ENCODE data around the gene SIPA1L3.
"Not testable (repeated sequence)": the region's sequence is repeated elsewhere in the genome, so short reads cannot be mapped to it uniquely, and the experiment has no call there.

SIPA1L3 gene

DNA sequence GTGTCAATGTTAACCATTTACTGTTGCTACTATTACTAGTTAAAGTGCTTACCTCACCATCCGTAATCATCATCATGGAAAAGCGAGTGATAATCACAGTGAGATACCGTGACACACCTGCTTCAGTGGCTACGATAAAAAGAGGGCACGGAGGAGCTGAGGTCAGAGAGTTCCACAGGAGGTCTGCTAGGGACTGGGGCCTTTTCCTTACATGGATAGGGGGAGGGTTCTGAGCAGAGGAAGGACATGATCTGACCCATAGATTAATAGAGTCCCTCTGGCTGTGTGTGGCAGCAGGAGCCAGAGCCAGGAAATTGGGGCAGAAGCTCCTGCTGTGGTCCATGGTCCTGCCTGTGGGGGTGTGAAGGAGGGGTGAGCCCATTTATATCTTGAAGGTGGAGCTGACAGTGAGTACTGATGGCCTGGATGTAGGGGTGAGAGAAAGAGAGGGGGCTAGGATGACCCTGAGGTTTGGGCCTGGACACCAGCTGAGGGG lies 136.7 kb downstream of the SIPA1L3 start:
- no peak for DNase-seq (ENCODE audit: low read depth)

DNA sequence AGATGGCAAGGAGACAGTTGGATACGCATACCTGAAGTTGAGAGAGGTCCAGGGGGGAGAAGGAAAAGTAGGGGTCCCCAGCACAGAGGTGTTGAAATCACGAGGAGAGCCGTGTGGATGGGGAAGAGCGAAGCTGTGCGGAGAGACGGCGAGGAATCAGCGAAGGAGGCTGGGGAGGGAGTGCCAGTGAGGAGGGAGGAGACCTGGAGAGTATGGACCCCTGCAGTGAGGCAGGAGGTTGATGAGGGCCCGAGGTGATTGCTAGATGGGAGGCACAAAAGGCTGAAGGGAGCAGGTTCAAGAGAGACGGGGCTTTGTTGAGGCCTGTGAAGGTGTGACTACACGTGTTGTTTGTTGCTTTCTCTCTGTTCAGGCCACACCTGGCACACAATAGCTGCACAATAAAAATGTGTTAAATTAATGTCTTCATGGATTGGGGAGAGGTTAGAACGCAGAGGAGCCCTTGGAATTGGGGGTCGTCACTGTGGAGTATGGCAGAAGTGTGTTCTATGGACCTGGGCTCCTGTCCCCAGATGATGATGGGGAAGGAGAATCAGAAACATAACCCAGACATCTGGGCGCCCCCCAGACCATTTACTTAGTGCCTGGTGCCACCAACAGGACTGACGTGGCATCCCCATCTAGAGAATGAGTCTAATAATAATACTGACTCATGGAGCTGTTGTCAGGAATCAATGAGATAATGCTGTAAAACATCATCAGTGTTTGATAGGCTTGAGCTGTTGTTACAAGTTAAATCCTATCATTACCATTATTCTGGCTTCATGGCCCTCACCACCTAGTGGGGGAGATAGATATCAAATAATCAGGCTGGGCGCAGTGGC lies 137.5 kb downstream of the SIPA1L3 start:
- peak; percentile 72 for DNase-seq (ENCODE audit: low read depth)

DNA sequence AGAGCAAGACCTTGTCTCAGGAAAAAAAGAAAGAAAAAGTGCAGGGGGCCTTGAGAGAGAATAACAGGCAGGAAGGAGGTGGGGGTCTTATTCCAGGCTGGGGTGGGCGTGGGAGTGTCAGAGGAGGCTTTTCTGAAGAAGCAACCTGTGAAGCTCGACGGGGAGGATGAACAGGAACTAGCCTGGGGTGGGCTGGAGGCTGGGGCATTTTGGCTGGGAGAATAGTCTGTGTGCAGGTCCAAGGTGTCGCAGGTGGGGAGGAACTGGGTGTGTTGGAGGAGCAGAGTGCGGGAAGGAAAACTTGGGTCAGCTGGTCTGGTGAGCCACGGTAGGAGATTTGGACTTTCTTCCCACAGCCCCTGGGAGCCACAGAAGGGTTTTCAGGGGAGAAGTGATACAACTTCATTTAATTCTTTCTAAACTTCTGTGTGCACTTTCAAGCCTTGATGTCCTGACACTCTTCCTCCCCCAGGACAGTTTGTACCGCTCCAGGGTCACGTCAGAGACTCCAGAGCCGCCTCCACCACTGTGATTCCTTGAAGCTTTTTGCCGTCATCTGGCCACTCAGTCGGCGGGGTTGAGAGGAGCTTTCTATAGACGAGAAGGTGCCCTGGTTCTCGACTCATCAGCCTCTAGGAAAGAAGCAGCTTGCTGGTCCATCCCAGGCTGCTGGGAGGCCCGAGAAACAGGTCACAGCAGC lies 138.7 kb downstream of the SIPA1L3 start:
- no peak for DNase-seq (ENCODE audit: low read depth)

DNA sequence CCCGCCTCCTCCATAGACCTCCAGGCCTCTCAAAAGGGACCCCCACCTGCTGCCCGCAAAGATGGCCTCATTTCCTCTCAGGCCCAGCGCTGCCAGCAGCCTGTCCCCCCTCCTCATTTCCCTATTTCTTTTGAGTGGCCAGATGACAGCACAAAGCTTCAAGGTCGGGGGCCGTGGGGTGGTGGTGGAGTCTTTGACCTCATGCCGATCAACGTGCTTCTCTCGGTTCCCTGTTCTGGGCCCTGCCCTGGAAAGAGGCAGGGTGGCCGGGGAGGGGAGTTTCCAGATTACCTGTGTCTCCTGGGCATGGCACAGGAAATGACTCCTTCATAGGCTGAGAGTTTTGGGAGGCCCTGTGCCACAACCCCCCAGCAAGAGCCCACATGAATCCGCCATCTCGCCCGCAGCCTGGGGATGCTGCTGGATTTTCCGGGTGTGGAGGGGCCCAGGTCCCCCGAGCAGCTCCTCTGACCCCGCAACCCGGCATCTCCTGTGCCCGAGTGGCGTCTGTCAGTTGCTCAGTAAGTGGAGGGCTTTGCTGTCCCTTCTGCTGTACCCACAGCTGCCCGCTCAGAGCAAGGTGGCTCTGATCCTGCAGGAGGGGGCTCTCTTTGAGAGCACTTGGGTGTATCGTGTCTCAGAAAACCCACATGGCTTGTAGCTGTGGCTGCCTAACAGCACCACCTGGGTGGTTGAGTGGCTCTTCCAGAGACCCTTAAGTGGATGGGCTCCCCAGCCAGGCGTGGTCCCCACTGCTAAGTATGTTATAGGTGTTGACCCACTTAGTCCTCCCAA lies 139.4 kb downstream of the SIPA1L3 start:
- no peak for DNase-seq (ENCODE audit: low read depth)

DNA sequence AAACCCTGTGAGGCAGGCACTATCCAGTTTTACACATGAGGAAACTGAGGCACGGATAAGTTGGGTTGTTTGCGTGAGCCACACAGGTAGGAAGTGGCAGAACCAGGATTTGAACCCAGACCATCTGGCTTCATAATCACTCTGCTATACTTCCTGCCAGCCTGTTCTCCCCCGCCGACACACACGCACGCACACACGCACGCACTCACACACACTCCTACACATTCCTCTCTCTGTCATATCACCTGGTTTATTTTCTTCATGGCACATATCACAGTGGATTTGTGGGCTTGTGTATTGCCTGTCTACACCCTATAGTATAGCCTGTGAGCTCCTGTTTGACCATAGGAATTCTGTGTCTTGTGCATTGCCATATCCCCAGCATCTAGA lies 140.0 kb downstream of the SIPA1L3 start:
- DNase-seq (ENCODE audit: low read depth), result no peak

DNA sequence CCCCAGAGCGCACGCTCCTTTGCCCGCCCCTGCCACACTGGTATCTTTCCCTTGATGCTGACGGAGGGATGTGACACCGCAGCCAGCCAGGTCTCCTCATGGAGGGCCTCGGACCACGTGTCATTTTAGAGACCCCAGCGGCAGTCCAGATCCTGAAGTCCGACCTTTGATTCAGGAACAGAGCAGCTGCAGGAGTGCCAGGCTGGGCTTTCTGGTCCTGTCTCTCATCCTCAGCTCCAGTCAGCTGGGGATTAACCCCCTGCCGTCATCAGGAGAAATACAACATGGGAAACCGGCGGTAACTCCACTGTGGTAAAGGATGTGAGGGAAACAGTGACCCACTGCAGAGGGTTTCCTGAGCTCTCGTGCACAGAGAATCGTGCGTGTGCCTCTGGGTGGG lies 140.6 kb downstream of the SIPA1L3 start:
- DNase-seq (ENCODE audit: low read depth), result no peak

DNA sequence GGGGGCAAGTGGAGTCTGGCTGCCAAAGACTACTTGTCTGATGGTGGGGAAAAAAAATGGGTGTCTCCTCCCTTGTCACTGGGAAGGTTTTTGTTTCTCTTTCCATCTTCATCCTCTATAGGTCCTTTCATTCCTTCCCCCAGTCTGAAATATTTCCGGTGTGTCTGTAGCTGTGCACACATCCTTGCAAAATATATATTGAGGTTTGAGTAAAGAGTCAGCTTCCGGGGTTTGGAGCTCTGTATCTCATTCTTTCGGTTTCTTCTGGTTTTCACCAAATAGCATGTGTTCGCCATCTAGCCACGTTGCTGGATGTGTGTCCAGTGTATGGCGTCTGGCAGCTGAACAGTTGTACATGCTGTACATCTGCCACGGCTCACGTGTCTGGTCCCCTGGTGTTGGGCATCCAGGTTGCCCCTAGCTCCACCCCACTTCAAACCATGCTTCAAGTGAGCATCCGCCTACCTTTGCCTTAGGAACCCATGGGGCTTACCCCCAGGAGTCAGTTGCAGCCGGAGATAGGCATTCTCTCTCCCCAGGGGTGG lies 142.2 kb downstream of the SIPA1L3 start:
- peak; percentile 76 for DNase-seq (ENCODE audit: low read depth)

DNA sequence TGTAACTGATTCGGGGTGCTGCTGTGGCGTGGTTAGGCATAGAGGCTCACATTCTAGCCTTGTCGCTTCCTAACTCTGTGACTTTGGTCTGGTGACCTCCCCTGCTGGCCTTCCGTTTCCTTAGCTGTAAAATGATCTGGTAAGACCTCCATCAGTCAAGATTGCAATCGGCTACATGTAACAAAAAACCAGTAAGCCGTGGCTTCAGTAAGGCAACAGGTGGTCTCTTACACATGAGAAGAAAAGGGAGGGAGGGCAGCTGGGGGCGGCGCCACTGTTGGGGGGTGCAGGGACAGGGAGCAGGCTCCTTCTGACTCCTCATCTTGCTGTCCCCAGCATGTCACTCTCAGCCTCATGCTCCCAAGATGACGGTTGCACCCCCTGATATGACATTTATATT lies 148.0 kb downstream of the SIPA1L3 start:
- DNase-seq (ENCODE audit: low read depth), result no peak

DNA sequence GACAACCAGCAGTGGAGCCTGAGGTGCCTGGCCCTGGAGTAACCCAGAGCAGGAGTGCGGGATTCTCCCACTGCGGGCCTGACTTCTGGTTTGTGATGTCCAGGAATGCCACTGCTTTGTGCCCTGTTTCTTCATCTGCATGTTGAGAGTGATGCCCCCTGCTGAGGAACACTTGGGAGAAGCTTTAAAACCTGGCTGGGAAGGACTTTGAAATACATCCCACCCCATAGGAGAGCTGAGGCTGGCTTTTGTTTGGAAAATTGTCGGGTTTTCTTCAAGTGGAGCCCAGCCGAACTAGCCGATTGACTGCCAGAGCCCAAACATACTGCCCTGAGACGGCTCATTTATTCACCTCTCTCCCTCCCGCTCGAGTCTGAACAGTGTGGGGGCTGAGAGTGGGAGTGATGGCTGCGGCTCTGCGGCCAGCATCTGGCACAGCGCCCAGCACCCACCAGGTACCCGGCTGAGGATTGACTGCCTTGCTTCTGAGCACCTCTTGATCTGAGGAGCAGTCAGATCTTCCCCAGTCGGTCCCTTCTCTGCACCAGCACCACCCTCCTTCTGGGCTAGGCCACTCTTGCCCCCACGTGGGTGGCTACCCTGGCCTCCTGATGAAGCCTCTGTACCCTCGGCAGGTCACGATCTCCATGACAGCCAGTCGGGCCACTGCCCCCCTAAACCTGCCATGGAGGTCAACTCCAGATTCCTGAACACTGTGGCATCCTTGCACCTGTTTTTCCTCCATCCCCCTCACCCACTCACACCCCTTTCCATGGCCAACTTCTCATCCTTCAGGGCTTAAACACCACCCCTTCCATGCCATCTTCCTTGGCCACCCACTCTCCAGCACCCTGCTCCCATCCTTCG lies 148.9 kb downstream of the SIPA1L3 start:
- DNase-seq (ENCODE audit: low read depth), result peak; percentile 31

DNA sequence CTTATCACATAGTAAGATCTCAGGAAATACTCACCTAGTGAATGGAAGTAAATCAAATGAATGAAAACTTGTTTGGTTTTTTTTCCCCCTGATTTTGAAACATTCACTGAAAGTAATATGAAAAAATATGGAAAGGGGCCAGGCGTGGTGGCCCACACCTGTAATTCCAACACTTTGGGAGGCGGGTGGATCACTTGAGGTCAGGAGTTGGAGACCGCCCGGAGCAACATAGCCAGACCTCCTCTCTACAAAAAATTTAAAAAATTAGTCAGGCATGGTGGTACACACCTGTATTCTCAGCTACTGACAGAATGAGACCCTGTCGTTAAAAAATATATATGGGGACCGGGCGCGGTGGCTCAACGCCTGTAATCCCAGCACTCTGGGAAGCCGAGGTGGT lies 149.6 kb downstream of the SIPA1L3 start:
- DNase-seq (ENCODE audit: low read depth), result no peak

DNA sequence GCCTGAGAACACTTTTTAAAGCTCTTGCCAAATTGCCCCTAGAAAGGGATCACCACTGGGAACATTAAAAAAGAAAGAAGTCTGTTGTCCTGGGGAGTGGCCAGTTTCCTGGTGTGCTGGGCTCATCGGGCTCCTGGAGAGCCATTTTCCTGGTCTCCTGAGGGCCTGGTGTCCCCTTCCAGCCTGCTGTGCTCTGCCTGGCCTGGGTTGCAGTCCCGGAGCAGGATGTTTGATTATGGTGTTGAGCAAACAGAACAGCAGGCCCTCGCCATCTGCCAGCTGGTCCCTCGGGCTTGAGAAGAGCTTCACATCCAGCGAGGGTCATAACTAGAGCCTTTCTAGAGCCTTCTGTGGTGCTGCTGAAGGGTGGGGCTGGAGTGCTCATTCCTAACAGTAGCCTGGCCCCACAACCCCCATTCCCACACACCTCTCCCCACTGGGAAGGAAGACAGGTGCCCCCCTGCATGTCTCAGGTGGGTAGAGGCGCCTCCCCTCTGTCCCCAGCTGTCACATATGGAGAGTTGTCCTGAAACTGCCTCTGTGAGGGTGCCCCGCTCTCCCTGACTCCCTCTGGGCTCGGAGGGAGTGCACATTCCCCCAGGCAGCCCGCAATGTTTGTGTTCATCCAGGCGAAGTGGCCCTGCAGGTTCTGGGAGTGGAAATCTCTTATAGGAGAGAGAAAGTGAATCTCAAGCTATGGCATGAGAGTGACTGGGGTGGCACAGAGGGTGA lies 151.1 kb downstream of the SIPA1L3 start:
- no peak for DNase-seq (ENCODE audit: low read depth)

DNA sequence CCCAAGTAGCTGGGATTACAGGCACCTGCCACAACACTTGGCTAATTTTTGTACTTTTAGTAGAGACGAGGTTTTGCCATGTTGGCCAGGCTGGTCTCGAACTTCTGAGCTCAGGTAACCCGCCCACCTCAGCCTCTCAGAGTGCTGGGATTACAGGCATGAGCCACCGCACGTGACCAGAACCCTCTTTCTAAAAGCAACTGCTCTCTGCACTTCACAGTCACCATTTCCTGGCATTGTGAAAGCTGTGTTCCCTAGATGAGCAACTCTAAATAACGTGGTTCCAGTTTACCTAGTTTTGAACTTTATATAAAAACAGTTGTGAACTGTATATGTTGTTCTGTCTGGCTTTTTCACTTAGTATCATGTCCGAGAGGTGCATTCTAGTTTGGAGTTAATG lies 152.9 kb downstream of the SIPA1L3 start:
- no peak for DNase-seq (ENCODE audit: low read depth)

DNA sequence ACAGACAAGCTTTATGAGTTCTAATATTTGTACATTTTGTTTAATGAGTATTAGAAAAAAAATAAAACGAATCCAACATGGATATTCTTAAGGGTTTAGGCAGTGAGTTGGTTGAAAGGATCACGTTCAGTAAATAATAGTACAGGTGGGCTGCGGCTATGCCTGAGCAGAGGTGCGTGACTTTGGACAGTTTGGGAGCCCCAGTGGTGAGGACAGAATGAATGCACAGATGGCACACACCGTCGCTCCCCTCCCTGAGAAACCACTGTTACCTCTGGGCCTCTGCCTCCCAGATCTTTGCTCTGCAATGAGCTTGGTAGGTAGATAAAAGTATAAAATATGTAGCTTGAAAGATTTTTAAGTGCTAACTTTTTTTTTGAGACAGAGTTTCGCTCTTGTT lies 153.3 kb downstream of the SIPA1L3 start:
- no peak for DNase-seq (ENCODE audit: low read depth)

DNA sequence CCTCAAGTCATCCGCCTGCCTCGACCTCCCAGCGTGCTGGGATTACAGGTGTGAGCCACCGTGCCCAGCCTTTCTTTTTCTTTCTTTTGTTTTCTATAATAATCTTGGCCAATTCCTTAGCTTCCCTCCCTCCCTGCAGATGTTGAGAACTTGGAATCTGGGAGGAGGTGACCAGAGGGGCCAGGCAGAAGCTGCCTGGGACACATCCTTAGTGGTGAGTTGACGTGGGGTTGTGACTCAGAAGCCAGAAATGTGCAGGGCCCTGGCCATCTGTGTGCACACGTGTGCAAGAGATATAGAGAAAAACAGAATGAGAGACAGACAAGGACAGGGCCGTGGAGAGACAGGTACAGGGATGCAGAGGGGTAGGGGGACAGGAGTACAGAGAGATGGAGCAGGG lies 154.3 kb downstream of the SIPA1L3 start:
- peak; percentile 92 for DNase-seq (ENCODE audit: low read depth)

DNA sequence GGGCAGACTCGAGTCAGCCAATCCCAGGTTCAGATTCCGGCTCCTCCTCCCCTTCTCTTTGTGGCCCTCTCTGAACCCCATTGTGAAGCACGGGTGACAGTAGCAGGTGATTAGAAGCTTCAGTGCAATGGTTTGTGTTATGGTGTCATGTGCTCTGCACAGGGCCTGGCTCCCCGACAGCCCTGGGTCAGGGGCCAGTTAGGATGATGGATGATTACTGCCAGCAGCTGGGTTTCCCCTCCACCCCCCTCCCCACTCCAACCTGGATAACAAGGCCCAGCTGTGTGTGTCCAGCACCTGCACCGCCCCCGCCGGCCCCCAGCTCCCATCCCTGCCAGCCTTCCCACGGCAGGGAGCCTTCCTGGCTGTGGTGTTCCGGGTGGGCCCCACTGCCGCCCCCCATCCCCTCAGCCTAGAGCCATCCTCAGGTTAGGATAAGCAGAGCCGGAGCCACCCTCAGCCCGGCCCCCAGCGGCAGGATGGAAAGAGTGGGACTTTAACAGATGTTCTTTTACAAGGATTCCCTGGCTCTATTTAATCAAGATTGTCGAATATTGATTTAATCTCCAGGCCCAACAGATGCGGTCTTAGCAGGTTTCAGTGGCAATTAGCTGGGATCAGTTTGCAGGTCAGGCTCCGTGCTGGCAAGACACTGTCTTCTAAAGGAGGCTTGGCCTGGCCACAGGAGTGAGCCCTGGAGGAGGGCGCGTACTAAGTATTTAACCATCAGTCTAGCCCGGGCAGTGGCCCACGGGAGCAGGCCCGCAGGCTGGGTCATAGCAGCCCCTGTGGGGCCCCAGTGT lies 156.2 kb downstream of the SIPA1L3 start:
- DNase-seq (ENCODE audit: low read depth), result no peak

DNA sequence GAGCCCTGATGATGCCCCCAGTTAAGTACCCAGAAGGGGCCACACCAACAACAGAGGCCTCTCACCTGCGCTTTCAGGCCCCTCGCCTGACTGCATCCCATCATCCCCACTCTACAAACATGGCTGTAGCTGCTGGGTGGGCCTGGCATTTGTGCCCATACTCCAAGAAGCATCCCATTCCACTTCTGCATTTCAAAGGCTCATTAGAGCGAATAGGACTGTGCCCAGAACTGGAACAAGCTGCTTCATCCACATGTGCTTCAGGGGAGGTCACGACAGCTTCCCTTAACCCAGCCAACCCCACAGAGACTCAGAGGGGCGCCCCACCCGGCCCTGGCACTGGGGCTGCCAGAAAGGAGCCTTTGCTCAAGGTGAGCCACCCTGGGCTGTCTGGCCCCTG lies 156.9 kb downstream of the SIPA1L3 start:
- no peak for DNase-seq (ENCODE audit: low read depth)

DNA sequence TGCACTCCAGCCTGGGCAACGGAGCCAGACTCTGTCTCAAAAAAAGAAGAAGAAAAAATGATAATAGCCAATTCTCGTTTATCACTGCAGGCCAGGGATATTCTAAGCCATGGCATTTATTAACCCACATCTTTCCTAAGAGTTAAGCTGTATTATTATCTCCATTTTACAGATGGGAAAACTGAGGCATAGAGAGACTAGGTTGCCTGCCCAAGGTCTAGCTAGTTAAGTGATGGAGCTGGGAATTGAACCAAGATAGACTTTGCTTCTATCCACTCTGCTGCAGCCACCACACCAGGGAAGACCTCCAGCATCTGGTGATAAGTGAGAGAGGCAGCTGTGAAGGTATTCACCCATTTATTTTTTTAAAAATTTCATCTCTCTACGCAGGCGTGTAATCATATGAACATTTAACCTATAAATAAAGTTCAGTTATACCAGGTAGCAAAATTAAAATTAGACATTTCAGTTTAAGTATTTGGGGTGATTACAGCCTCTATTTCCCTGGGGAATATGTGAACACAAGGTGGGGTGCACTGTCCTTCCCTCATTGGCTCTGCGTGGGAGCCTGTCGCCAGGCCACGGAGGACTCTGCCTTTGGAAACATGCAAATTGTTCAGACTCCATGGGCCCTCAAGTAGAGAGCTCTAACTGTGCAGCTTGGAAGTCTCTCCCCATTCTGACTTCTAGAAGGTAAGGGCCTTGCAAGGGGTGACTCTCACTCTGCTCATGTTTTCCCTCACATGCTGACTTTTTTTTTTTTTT lies 157.8 kb downstream of the SIPA1L3 start:
- no peak for DNase-seq (ENCODE audit: low read depth)

DNA sequence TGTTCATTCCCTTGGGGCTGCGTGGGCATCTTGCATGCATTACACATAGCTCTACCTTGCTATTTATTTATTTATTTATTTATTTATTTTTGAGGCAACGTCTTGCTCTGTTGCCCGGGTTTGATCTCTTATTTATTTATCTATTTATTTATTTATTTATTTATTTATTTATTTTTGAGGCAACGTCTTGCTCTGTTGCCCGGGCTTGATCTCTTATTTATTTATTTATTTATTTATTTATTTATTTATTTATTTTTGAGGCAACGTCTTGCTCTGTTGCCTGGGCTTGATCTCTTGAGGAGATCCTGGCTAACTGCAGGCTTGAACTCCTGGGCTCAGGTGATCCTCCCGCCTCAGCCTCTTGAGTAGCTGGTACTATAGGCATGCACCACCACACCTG lies 158.8 kb downstream of the SIPA1L3 start:
- not testable (repeated sequence) for DNase-seq (ENCODE audit: low read depth)

DNA sequence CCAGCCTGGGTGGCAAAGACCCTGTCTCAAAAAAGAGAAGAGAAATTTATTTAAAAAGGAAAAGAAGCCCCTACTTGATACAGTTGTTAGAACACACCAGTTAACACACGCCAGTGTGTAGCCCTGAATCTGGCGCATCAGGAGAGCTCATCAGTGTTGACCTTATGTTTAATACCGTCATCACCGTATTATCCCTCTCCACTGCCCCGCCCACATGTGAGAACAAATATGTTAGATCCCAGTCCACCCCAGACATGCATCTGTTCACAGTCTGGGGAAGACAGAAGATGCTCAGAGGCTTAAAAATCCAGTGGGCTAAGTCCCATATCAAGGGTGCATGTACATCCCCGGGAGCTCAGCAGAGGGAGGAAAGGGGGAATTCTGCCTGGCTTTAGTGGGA lies 161.8 kb downstream of the SIPA1L3 start:
- no peak for DNase-seq (ENCODE audit: low read depth)
